Parathyroid adenoma (tissue), 2 donors: ENCODE data around the gene BUD31.

Experiments
- H2AFZ ChIP-seq: fragments of 300-600 bp; sonication (generic); one replicate; pipeline ENCODE4 v1.7.0; 2017; ENCODE audit warnings: antibody characterized with exemption, mild to moderate bottlenecking
- H3K27ac ChIP-seq: fragments of 300-600 bp; sonication (generic); one replicate; pipeline ENCODE4 v1.7.0; 2017
- H3K27me3 ChIP-seq: fragments of 300-600 bp; sonication (generic); one replicate; pipeline ENCODE4 v1.7.0; 2017; ENCODE audit warnings: low read length; ENCODE audit not compliant: control insufficient read depth, insufficient read depth
- H3K36me3 ChIP-seq: fragments of 300-600 bp; sonication (generic); one replicate; pipeline ENCODE4 v1.7.0; 2017; ENCODE audit warnings: low read length; ENCODE audit not compliant: control insufficient read depth, insufficient read depth
- H3K4me1 ChIP-seq: fragments of 300-600 bp; sonication (generic); one replicate; pipeline ENCODE4 v1.7.0; 2017; ENCODE audit warnings: control low read depth
- H3K4me2 ChIP-seq: fragments of 300-600 bp; sonication (generic); one replicate; pipeline ENCODE4 v1.7.0; 2017; ENCODE audit warnings: low read length
- H3K4me3 ChIP-seq: fragments of 300-600 bp; sonication (generic); one replicate; pipeline ENCODE4 v1.7.0; 2017; ENCODE audit warnings: low read depth, low read length
- H3K79me2 ChIP-seq: fragments of 300-600 bp; sonication (generic); one replicate; pipeline ENCODE4 v1.7.0; 2017; ENCODE audit warnings: control low read depth
- H3K9ac ChIP-seq: fragments of 300-600 bp; sonication (generic); one replicate; pipeline ENCODE4 v1.7.0; 2017; ENCODE audit warnings: mild to moderate bottlenecking
- H3K9me3 ChIP-seq: fragments of 300-600 bp; sonication (generic); one replicate; pipeline ENCODE4 v1.7.0; 2017; ENCODE audit warnings: low read length; ENCODE audit not compliant: control insufficient read depth
- TF ChIP-seq, protein P1 (sequence below): fragments of 300-600 bp; sonication (generic); IDR thresholded peaks from one replicate; pipeline ENCODE4 v1.7.0; 2017; ENCODE audit warnings: antibody characterized with exemption, mild to moderate bottlenecking
- donor health status: primary hyperparathyroidism.

BUD31 gene

DNA sequence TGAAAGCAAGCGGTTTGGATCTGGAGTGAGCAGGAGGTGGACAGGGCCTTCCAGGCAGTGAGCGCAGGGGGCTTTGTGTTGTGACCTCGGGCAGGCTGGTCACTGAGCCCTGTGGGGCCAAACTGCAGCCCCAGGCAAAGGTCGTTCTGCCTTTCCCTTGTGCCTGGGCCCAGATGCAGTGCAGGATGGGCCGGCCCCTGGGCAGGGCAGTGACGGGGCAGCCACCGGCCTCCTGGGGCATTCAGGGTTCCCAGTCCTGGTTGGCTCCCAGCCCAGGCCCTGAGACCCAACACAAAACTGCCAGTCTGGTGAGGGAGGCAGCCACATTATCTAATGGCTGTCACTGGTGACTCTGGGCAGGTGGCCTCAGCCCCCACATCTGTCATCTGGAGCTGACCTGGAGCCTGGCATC, 27.1 kb upstream of the BUD31 start:
- Histone ChIP-seq H3K9ac (no peak overlapping the region), H3K4me1 (peaks cover 3% of the 10 kb centered on the region), H3K9me3 (no peaks in the 10 kb centered on the region), H3K79me2 (peaks cover 2% of the 10 kb centered on the region), H2AFZ (no peak overlapping the region), H3K27me3 (no peaks in the 10 kb centered on the region), H3K36me3 (no peaks in the 10 kb centered on the region), H3K4me3 (no peak overlapping the region), H3K4me2 (no peak overlapping the region), H3K27ac (no peak overlapping the region)
- TF ChIP-seq, protein P1, sequence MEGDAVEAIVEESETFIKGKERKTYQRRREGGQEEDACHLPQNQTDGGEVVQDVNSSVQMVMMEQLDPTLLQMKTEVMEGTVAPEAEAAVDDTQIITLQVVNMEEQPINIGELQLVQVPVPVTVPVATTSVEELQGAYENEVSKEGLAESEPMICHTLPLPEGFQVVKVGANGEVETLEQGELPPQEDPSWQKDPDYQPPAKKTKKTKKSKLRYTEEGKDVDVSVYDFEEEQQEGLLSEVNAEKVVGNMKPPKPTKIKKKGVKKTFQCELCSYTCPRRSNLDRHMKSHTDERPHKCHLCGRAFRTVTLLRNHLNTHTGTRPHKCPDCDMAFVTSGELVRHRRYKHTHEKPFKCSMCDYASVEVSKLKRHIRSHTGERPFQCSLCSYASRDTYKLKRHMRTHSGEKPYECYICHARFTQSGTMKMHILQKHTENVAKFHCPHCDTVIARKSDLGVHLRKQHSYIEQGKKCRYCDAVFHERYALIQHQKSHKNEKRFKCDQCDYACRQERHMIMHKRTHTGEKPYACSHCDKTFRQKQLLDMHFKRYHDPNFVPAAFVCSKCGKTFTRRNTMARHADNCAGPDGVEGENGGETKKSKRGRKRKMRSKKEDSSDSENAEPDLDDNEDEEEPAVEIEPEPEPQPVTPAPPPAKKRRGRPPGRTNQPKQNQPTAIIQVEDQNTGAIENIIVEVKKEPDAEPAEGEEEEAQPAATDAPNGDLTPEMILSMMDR: no peak

DNA sequence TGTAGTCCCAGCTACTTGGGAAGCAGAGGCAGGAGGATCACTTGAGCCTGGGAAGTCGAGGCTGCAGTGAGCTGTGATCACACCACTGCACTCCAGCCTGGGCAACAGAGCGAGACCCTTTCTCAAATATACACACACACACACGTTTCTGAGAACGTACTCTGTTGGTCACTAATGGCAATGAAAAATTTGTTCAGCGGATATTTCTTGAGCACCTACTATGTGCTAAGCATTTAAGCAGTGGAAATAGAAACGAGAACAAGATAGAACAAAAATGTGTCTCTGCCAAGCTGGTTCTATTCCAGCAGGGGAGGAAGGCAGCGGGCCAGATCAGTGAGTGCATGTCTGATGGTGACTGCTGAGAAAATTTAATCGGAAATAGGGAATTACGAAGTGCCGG, 25.6 kb upstream of the BUD31 start:
- TF ChIP-seq, protein P1: no peak
- Histone ChIP-seq H3K9me3 (no peaks in the 10 kb centered on the region), H3K4me2 (no peak overlapping the region), H3K4me3 (no peak overlapping the region), H3K79me2 (peaks cover 2% of the 10 kb centered on the region), H3K27ac (no peak overlapping the region), H3K36me3 (no peaks in the 10 kb centered on the region), H3K27me3 (no peaks in the 10 kb centered on the region), H3K9ac (no peak overlapping the region), H3K4me1 (peaks cover 3% of the 10 kb centered on the region), H2AFZ (no peak overlapping the region)

DNA sequence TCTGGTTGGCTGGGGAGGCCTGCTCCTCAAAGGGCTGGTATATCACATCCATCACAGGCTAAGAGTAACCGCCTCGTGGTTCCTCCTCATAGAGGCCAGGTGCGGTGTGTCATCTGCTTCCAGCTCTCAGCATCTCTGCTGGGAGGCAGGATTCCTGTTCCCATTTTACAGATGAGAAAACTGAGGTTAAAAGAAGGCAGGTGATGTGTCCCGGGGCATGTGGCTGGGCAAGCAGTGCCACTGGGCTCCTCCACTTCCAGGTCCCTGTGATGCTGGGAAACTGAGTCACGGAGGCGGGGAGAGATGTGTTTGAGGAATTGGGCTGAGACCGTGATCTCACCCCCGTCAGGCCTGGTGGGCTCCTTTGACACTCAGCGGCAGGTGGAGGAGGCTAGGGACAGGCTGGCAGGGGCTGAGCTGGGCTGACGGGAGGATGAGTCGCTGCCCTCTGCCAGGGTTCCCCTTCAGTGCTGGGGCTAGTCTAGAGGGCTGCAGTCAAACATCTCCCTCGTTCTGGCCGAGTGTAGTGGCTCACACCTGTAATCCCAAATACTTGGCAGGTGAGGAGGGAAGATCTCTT, 24.9 kb upstream of the BUD31 start:
- peaks cover 2% of the 10 kb centered on the region for H3K79me2 ChIP-seq
- no peak overlapping the region for H3K4me3 ChIP-seq
- no peaks in the 10 kb centered on the region for H3K9me3 ChIP-seq
- H3K27ac ChIP-seq: no peak overlapping the region
- H3K4me2 ChIP-seq: no peak overlapping the region
- H3K36me3 ChIP-seq: no peaks in the 10 kb centered on the region
- TF ChIP-seq, protein P1: no peak
- H3K4me1 ChIP-seq: peaks cover 3% of the 10 kb centered on the region
- no peak overlapping the region for H3K9ac ChIP-seq
- no peak overlapping the region for H2AFZ ChIP-seq
- H3K27me3 ChIP-seq: no peaks in the 10 kb centered on the region

DNA sequence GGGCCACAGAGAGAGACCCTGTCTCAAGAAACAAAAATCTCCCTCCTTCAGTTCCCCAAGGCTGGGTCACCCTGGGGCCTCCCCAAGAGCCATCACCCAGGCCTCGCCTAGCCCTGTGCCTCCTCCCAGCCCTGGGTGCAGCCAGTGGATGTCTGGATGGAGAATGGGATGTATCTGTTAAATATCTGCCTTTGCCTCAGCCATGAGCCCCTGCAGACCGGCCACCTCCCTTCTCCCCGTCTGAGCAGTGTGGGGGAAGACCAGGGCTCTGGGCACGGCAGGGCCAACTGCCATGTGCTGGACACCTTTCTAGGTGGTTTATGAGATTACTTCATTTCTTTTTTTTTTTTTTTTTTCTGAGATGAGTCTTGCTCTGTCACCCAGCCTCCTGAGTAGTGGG, 24.2 kb upstream of the BUD31 start:
- Histone ChIP-seq H3K27me3 (no peaks in the 10 kb centered on the region), H3K9me3 (no peaks in the 10 kb centered on the region), H3K9ac (no peak overlapping the region), H3K4me3 (no peak overlapping the region), H3K4me2 (no peak overlapping the region), H3K79me2 (peaks cover 2% of the 10 kb centered on the region), H3K27ac (no peak overlapping the region), H3K36me3 (no peaks in the 10 kb centered on the region), H3K4me1 (peaks cover 3% of the 10 kb centered on the region), H2AFZ (no peak overlapping the region)
- TF ChIP-seq, protein P1: no peak

DNA sequence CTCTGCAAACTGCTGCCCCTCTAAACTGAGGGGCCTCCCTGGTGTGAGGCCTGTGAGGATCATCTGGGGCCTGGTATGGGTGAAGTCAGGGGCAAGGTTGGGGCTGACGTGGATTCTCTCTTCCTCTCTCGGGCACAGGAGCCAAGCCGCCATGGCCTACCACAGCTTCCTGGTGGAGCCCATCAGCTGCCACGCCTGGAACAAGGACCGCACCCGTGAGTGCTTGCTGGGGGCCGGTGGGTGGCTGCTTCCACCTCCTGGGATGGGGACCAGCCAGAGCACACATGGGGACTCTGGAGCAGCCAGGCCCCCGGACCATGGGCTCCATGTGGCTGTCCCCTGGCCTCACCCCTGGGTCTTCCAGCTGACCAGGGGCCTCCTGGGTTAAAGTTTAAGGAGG, 23.2 kb upstream of the BUD31 start:
- peaks cover 2% of the 10 kb centered on the region for H3K79me2 ChIP-seq
- H3K9ac ChIP-seq: no peak overlapping the region
- TF ChIP-seq, protein P1: no peak
- H3K4me3 ChIP-seq: no peak overlapping the region
- H2AFZ ChIP-seq: no peak overlapping the region
- H3K4me1 ChIP-seq: peaks cover 2% of the 10 kb centered on the region
- no peaks in the 10 kb centered on the region for H3K27me3 ChIP-seq
- H3K27ac ChIP-seq: no peak overlapping the region
- H3K36me3 ChIP-seq: no peaks in the 10 kb centered on the region
- H3K4me2 ChIP-seq: no peak overlapping the region
- H3K9me3 ChIP-seq: no peaks in the 10 kb centered on the region
